ENCODE measurements around the gene CHID1.

DNA sequence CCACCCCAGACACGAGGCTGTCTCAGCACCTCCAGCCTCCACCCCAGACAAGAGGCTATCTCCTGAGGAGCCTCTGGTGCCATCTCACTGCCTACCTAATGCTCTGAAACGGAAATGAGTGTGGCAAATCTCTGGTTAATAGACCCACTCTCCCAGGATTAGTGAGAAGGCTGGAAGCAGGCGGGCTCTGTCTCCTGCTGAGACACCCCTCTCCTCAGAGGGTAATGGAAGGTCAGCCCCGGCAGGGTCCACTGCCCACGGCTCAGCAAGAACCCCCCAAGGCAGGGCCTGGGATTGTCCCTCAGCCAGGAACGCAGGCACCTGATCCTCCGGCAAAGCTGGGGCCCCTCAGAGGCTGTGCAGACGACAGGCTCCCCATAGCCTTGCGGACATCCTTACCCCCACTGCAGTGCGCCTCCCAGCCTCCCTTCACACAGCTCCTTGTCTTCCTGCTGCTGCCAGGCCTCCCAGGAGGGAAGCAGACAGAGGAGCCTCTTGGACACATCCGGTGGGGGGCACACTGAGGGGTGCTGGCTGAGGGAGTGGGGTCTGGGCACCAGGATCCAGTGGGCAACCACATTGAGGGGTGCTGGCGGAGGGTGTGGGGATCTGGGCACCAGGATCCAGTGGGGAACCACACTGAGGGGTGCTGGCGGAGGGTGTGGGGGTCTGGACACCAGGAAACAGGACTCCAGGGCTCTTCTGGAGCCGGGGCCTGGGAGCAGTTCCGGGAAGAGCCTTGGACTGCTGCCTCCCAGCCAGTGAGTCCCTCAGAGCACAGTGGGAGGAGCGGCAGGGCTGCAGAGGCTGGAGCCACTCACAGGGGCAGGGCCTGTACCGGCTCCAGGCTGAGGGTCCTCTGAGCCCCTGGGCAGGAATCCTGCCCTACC lies 13.1 kb downstream of the CHID1 start:
- TF ChIP-seq, protein P1, sequence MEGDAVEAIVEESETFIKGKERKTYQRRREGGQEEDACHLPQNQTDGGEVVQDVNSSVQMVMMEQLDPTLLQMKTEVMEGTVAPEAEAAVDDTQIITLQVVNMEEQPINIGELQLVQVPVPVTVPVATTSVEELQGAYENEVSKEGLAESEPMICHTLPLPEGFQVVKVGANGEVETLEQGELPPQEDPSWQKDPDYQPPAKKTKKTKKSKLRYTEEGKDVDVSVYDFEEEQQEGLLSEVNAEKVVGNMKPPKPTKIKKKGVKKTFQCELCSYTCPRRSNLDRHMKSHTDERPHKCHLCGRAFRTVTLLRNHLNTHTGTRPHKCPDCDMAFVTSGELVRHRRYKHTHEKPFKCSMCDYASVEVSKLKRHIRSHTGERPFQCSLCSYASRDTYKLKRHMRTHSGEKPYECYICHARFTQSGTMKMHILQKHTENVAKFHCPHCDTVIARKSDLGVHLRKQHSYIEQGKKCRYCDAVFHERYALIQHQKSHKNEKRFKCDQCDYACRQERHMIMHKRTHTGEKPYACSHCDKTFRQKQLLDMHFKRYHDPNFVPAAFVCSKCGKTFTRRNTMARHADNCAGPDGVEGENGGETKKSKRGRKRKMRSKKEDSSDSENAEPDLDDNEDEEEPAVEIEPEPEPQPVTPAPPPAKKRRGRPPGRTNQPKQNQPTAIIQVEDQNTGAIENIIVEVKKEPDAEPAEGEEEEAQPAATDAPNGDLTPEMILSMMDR (IDR thresholded peaks at IDR 0.05): no peak
- TF ChIP-seq POLR2A (IDR thresholded peaks at IDR 0.05) (no peak), EP300 (IDR thresholded peaks at IDR 0.05) (no peak)
